C1 segment of cervical spinal cord (tissue), 14 donors: ENCODE results near the gene ADCY5.

Experiments used
- DNase-seq, 14 donors: peaks; one replicate each; lab custom pipeline; 2025; lab: John Stamatoyannopoulos, UW

Gene ADCY5

DNA sequence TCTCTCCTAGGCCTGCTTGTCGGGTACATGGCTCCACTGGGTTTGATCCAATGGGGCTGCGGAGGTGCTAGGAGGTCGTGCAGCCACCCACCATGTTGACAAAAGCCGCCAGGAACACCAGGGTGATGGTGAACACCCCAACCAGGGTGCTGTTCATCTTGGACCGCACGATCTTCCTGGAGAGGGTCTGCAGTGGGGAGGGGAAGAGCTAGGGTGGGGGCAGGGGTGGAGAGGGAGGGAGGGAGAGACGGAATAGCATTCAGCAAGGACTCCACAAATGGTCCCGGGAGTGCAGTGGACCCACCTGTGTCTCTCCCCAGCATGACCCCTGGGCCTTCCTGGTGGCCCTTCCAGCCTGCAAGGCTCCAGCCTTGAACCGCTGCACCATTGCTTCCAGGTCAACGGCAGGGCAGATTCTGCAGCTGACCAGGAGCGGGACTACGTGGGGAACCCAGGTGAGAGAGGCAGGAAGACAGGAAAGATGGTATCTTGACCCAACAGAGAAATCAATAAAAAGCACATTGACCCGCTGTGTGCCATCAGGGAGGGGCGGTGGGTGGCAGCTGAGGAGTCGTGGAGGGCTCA lies 144.8 kb downstream of the ADCY5 start:
- no peak for DNase-seq

DNA sequence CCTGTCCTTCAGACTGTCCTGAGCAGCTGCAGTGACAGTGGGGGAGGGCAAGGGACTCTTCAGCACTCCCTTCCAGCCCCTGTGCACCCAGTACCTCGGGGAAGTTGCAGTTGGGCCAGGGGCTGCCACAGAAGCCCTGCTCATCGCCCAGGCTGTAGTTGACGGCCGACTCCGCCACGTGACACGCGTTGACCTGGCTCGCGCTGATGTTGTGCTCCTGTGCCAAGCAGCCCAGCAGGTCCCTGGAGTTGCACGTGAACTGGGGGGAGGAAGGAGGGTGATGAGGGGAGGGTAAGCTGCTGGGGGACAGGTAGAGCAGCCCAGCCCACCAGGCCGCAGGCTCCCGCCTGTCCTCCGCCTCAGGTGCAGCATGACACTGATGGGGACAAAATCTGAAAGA lies 145.9 kb downstream of the ADCY5 start:
- DNase-seq = no peak

DNA sequence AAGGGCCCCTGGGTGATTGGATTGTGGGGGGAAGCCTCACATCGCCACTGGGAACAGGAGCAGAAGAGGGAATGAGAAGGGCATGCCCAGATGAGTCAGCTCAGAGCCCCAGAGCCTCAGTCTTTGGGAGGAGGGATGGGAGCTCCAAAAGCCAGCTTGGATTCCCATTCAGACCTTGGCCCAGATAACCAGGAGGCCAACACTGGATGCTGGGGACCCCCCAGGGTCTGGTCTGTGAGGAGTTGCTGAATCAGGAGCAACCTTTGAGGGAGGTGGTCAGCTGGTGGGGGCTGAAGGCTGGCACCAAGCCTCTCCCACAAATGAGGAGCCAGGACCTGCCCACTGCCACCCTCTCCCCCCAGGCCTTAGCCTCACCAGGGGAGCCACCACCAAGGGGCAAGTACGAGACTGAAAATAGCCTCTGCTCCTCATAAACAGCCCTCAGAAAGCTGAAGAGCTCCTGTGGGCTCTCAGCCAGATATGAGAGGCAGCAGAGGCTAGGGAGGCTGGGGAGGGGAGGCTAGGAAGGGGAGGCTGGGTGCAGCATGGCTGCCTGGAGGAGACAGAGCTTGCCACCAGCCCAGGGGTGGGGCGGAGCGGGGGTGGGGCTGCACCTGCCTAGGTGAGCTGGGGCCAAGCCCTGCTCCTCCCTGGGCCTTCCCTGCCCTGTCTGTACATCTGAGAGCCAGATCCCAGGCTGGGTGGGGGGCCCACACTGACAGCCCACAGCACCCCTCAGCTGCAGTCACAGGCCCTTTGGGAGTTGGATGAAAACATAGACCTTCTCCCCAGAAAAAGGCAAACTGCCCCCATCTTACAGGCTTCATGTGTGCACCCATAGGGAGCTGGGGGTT lies 147.3 kb downstream of the ADCY5 start:
- no peak for DNase-seq

- DNase-seq = no peak
These were observed 148.3 kb downstream of the ADCY5 start for GRCh38 chr3:123300583-123300982.

DNA sequence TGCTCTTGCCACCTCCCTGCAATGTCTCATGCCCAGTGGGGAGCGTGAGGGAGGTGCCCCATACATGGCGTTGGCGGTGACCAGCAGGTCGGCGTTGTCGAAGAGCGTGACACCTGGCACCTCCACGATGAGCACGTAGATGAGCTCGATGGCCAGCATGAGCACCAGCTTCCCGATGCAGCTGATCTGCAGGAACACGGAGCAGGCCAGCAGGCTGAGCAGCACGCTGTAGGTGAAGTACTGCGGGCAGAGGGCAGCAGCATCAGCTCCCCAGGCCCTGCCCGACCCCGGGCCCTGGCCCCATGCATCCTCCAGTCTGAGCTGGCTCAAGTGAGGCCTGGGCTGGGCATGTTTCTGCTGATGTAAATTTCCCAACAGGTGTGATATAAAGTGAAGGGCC lies 148.8 kb downstream of the ADCY5 start:
- no peak for DNase-seq

DNA sequence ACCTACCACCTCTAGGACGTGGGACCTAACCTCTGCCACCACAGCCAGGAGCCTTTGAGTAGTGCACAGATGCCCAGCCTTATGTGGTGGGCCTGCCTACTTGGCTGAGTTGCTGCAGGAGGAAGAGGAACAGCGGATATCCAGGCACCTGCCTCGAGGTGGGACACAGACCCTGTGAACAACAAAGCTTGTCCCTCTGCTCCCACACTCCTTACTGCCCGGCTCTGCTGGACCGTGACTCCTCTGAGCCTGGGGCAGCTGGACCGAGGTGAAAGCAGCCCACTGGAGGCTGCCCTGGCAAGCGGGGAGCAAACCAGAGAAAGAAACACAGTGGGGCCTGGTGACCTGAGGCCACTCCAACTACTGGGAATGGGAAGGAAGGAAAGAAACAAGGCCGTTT lies 149.3 kb downstream of the ADCY5 start:
- no peak for DNase-seq

DNA sequence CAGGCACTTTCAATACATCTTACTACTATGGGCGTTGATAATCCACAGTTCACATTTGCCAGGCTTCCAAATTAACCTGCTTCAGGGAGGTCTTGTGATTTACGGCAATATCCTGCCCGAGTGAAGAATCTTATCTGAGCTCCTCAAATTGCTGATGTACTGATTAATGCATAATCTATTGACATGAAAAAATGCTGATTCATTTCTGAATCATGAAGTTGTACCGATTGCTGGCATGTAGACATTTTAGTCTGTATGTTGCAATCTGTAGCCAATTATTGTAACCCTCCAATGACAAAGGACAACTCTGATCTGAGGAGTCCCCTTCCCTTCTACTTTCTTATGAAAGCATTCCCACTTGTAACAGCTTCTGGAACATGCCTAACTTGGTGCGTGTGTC lies 150.0 kb downstream of the ADCY5 start:
- no peak for DNase-seq

DNA sequence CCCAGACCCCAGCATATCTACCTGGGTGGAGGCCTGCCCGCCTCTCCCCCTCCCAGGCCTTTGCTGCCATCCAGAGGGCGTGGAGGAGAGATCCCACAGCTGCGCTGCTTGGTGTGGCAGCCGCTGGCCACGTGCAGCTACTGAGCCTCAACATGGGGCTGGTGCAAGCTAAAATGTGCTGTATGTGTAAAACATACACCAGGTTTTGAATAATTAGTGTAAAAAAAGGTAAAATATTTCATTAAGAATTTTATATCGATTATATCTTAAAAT lies 151.3 kb downstream of the ADCY5 start:
- no peak for DNase-seq

DNA sequence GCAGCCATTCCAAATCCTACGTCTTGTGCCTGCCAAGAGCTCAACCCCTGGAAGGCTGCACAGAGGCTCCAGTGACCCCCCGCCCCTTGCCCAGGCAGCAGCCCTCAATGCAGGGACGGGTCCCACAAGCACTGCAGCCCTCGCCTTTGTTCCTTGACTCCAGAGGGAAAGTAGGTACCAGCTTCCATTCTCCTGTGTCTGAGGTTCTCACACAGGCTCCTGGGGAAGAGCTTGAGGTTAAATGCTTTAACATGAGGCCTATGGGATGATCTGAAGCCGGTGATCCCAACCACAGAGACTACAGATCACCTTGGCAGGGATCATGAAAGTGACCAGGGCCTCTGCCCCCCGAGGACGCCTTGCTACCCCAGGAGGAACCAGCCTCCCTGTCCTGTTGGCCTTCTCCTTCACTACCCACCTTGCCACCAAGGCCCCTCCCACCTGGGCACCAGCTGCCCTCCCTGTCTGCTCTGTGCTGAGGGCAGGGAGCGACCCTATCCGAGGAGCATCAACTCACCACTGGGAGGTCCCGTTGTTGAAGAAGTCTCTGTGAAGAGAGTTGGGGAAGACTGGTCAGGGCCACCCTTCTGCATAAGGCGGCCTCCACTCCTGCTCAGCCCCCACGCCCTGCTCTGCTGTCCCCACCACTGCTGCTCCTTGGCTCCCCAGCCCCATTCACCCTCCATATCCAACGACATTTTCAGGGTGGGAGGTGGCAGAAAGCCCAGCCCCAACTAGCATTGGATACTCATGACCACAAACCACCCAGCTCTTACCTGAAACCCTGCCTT lies 151.9 kb downstream of the ADCY5 start:
- DNase-seq = no peak

GRCh38 chr3:123296261-123296660 lies 152.6 kb downstream of the ADCY5 start:
- no peak for DNase-seq

DNA sequence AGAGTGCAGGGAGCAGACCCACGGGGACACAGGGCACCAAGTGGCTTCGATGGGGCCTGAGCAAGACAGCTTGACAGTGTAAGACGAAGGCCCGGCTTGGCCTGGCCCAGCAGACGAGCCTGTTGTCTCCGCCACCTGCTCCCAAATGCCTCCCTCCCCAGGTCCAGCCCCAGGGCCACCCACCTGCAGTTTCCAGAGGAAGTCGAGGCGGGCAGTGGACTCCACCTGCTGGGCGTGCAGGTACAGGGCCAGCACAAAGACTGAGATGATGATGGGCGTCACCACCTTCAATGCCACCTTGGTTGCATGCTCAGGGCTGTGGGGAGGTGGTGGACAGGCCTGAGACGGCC lies 153.0 kb downstream of the ADCY5 start:
- no peak for DNase-seq

GRCh38 chr3:123295171-123295900 lies 153.6 kb downstream of the ADCY5 start:
- DNase-seq = no peak

GRCh38 chr3:123294296-123294938 lies 154.5 kb downstream of the ADCY5 start:
- no peak for DNase-seq

DNA sequence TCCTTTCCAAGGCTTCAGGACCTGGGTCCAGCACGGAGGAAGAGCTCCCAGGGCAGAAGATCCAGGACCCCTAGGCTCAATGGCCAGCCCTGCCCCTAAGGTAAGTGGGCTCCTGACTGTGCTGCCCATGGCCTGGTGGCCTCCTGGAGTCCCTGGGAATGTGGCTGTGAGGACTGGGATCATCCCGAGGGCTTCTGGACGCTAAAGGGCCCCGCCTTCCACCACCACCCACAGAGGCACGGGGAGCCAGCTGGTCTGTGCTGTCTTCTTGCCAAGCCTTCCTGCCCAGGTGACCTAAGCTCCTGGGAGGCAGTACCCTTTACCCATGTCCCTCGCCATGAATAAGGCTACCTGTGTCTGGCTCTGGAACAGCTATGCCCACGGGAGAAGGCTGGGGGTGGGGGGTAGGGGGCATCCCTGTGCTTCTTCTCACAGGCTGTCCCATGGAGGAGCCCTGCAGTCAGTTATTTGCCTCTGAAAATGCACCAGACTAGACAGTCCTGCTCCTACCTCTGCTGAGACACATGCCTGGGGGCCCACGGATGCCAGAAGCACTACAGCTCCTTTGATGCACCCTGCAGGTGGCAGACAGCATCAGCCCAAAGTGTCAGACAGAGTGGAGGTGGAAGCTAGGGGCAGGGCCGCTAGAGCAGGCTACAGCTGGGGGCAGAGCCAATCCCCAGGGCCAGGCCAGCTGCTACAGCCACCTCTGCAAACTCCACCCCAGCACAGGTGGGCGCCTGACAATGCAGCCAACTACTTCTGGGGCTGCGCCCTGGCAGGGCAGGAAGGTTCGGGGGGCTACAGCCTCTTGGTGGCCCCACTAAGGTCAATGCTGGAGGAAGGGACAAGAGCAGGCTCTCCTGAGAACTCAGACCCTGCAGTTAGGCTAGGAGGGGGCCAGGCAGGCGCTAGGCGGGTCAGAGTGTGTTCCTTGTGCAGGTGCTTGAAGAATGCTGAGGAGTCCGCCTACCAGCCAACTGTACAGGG lies 156.3 kb downstream of the ADCY5 start:
- no peak for DNase-seq

DNA sequence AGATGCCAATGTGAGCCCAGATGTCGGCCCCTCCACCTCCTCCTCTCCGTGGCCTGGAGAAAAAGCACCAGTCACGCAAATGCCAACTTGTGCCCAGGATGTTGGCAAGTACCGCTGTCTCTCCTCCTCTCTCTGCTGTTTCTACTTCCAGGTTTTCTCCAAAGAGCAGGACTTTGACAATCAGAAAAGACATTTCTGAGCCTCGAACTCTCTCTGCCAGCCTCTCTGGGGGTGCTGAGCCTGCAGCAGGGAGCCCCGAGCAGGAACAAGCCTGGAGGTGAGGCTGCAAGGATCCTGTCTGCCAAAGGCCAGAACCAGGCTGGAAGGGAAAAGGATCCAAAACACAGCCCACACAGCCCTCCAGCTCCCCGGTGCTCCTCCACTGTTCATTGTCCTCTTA lies 157.5 kb downstream of the ADCY5 start:
- DNase-seq = no peak

DNA sequence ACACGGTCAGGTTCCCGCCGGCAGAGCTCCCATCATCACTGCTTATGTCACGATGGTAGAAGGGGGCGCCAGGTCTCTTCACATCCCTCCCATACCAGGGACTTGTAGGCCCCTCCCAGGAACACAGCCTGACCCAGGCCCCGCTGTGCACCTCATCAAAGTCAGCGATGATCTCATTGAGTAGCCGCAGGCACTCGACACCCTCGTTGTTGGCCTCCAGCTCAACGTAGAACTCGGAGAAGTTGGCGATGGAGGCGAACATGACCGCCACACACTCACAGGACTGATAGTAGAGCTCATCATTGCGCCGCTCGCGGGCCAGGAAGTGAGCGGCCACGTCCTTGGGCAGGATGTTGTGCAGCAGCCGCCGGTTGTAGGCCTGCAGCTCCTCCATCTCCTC lies 157.9 kb downstream of the ADCY5 start:
- DNase-seq = no peak

DNA sequence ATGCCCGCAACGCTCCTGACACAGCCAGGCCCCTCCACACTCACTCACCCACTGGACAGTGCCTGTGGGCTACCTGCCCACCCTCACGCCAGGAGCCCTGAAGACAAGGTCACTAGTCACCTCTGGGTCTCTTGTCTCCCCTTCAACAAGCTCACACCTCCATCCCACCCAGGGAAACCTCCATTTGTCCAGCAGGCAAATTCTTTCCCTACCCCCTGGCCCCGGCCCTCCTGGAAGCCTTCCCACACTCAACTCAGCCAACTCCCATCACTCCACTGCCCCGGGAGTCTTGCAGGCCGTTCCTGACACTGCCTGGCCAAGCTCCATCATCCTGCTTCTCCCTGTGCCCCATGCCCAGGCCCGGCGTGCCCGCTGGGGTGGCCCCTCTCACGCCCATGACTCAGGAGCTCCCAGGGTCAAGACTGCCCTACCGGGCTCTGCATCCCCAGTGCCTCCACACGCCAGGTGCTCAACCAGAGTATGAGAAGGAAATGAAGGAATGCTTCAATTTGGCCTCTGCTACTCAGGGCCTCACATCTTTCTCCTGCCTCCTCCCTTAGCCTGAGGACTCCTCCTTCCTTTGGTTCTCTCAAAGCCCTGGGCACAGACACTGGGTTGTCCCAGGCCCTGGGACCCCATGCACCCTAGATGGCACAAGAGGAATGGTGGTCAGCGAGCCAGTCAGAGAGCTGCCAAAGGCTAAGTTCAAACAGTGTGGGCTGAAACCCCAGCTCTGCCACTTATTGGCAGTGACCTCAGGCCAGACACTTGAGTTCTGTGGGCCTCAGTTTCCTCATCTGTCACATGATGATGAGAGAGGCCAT lies 158.6 kb downstream of the ADCY5 start:
- DNase-seq = no peak

GRCh38 chr3:123289391-123290106 lies 159.3 kb downstream of the ADCY5 start:
- DNase-seq = no peak

GRCh38 chr3:123287962-123288302 lies 161.0 kb downstream of the ADCY5 start:
- no peak for DNase-seq
